KMS-11 (cell line): ENCODE data around the gene MBTD1.

Source experiments
- H2AFZ ChIP-seq: fragments of 200-600 bp; sonication (generic); 2 replicates; pipeline ENCODE4 v1.6.1; 2016; ENCODE audit warnings: antibody characterized with exemption, mixed run types, low read depth
- H3K27ac ChIP-seq: fragments of 200-600 bp; sonication (generic); 2 replicates; pipeline ENCODE4 v1.6.1; 2016; ENCODE audit warnings: mild to moderate bottlenecking, mixed run types
- H3K27me3 ChIP-seq: fragments of 200-600 bp; sonication (generic); 2 replicates; pipeline ENCODE4 v1.6.1; 2017; ENCODE audit warnings: mild to moderate bottlenecking, low read depth, mixed run types, moderate library complexity; ENCODE audit not compliant: insufficient read depth
- H3K36me3 ChIP-seq: fragments of 200-600 bp; sonication (generic); 2 replicates; pipeline ENCODE4 v1.6.1; 2017; ENCODE audit warnings: mild to moderate bottlenecking, mixed run types; ENCODE audit not compliant: insufficient read depth
- H3K4me1 ChIP-seq: fragments of 200-600 bp; sonication (generic); 2 replicates; pipeline ENCODE4 v1.6.1; 2016; ENCODE audit warnings: mild to moderate bottlenecking, low read depth, mixed run types; ENCODE audit not compliant: poor library complexity, severe bottlenecking
- H3K4me2 ChIP-seq: fragments of 200-600 bp; sonication (generic); 2 replicates; pipeline ENCODE4 v1.7.0; 2016; ENCODE audit warnings: mild to moderate bottlenecking, mixed run types
- H3K4me3 ChIP-seq: fragments of 200-600 bp; sonication (generic); IDR thresholded peaks from 2 replicates; pipeline ENCODE4 v1.6.1; 2017; ENCODE audit warnings: low read depth, low read length, mixed read lengths; ENCODE audit not compliant: insufficient read depth
- H3K79me2 ChIP-seq: fragments of 200-600 bp; sonication (generic); 2 replicates; pipeline ENCODE4 v1.6.1; 2016; ENCODE audit warnings: low read depth, mixed run types; ENCODE audit not compliant: insufficient read depth
- H3K9ac ChIP-seq: fragments of 200-600 bp; sonication (generic); 2 replicates; pipeline ENCODE4 v1.6.1; 2016; ENCODE audit warnings: mild to moderate bottlenecking, mixed run types
- H4K20me1 ChIP-seq: fragments of 200-600 bp; sonication (generic); 2 replicates; pipeline ENCODE4 v1.6.1; 2016; ENCODE audit warnings: mild to moderate bottlenecking, mixed run types; ENCODE audit not compliant: insufficient read depth
- CTCF ChIP-seq: fragments of 200-600 bp; sonication (generic); conservative IDR thresholded peaks from 2 replicates; pipeline ENCODE4 v1.6.1; 2017; ENCODE audit warnings: low read depth, mild to moderate bottlenecking, antibody characterized with exemption, low read length, moderate library complexity, mixed read lengths

Gene MBTD1

DNA sequence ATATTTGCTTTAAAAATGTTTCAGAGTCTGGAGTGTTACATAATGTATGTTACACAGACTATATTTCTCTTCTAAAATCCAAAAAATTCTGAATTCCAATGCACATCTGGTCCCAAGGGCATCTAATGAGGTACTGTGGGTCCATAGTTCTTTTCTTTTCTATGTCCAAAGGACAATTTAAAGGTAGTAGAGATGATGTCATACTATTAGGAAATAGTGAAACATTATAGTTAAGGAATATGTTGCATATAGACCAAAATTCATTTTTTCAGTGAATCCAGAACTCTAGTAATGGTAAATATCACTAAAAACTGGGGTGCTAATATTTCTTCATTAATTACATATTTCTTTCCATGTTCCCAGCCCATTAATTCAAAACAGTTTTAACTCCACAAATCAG lies 70.7 kb downstream of the MBTD1 start:
- Histone ChIP-seq H3K9ac (no peak overlapping the region), H3K79me2 (no peaks in the 10 kb centered on the region), H4K20me1 (no peaks in the 10 kb centered on the region), H3K4me3 (no peak overlapping the region), H3K4me1 (no peaks in the 10 kb centered on the region), H3K27me3 (no peaks in the 10 kb centered on the region), H2AFZ (no peak overlapping the region), H3K27ac (no peak overlapping the region), H3K36me3 (peaks cover 17% of the 10 kb centered on the region; the same call in 1 of the 2 replicates), H3K4me2 (no peak overlapping the region)
- TF ChIP-seq CTCF = no peak

- Histone ChIP-seq H3K27me3 (no peaks in the 10 kb centered on the region), H3K4me3 (no peak overlapping the region), H3K27ac (no peak overlapping the region), H2AFZ (no peak overlapping the region), H3K4me2 (no peak overlapping the region), H3K36me3 (peaks cover 17% of the 10 kb centered on the region; the same call in 1 of the 2 replicates), H4K20me1 (no peaks in the 10 kb centered on the region), H3K9ac (no peak overlapping the region), H3K4me1 (no peaks in the 10 kb centered on the region), H3K79me2 (no peaks in the 10 kb centered on the region)
- no peak for TF ChIP-seq CTCF
Observed at GRCh38 chr17:51188271-51188833, 71.5 kb downstream of the MBTD1 start.

- Histone ChIP-seq H3K27ac (no peak overlapping the region), H3K36me3 (no peaks in the 10 kb centered on the region), H4K20me1 (no peaks in the 10 kb centered on the region)
Observed at GRCh38 chr17:51185763-51186332, 74.0 kb downstream of the MBTD1 start.

GRCh38 chr17:51184124-51184523 lies 75.7 kb downstream of the MBTD1 start:
- Histone ChIP-seq H3K9ac (no peak overlapping the region), H2AFZ (no peak overlapping the region), H3K4me3 (no peak overlapping the region), H3K27me3 (no peaks in the 10 kb centered on the region), H3K79me2 (no peaks in the 10 kb centered on the region), H3K27ac (no peak overlapping the region), H3K4me2 (no peak overlapping the region), H3K36me3 (no peaks in the 10 kb centered on the region), H3K4me1 (peaks cover 4% of the 10 kb centered on the region), H4K20me1 (no peaks in the 10 kb centered on the region)
- TF ChIP-seq CTCF = no peak

More at GRCh38 chr17:51185763-51186332, 74.0 kb downstream of the MBTD1 start:
- H3K9ac ChIP-seq = no peak overlapping the region
- no peak overlapping the region for H3K4me2 ChIP-seq
- H3K79me2 ChIP-seq = no peaks in the 10 kb centered on the region
- no peak for TF ChIP-seq CTCF
- H3K27me3 ChIP-seq = no peaks in the 10 kb centered on the region
- H2AFZ ChIP-seq = no peak overlapping the region
- H3K4me1 ChIP-seq = no peaks in the 10 kb centered on the region
- H3K4me3 ChIP-seq = no peak overlapping the region
